ENCODE data around the gene MEIS3. TPM values are rescaled to one million over a fixed set of nuclear protein-coding genes. Genes with fewer than 3 reads are reported as not detected.
"Not testable (repeated sequence)": the region's sequence is repeated elsewhere in the genome, so short reads cannot be mapped to it uniquely, and the experiment has no call there.

MEIS3 gene
- polyA plus RNA-seq, 4 donors = 19.9 to 43.5 (median 28.2) TPM

DNA sequence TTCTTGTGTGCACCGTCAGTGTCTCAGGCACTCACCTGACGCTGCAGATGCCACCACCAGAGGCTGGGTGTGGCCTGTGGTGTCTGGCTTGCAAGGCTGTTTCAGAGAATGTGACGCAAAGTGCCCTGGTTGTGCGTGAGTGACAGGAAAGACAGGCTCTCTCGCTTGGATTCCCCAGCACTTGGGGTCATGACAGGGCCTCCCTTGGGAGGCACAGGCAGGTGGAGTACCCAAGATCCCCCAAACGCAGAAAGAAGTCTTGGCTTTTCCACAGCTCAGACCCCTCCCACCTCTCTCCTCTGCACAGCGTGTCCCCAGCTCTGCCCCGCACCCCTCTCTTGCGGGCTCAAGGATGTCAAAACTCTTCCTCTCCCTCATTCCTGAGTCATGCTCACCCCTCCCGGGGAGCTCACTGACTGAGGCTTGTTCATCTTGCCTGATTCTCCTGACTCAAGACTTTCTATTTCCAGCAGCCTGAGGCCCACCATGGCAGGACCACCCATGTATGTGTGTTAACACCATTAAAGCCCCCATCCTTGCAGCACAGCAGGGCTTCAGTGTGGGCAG lies 49.2 kb downstream of the MEIS3 start:
- DNase-seq (ENCODE audit: low read depth in 4 of 4, low spot score in 3 of 4) = no peak

DNA sequence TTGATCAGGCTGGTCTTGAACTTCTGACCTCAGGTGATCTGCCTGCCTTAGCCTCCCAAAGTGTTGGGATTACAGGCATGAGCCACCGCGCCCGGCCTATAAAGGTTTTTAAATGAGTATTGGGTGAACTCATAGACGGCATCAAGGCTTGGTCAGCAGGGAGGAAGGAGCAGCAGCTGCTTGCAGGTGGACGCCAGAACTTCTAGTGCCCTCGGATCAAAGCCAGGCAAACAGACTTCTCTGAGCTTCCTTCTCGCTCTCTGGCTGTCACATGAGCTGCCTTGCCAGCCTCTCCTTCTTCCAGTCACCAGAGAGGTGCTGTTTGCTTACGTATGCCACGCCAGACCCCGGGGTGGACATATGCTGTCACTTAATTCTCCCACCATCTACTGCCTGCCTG lies 53.9 kb downstream of the MEIS3 start:
- DNase-seq (ENCODE audit: low read depth in 4 of 4, low spot score in 3 of 4) = not testable (repeated sequence)

DNA sequence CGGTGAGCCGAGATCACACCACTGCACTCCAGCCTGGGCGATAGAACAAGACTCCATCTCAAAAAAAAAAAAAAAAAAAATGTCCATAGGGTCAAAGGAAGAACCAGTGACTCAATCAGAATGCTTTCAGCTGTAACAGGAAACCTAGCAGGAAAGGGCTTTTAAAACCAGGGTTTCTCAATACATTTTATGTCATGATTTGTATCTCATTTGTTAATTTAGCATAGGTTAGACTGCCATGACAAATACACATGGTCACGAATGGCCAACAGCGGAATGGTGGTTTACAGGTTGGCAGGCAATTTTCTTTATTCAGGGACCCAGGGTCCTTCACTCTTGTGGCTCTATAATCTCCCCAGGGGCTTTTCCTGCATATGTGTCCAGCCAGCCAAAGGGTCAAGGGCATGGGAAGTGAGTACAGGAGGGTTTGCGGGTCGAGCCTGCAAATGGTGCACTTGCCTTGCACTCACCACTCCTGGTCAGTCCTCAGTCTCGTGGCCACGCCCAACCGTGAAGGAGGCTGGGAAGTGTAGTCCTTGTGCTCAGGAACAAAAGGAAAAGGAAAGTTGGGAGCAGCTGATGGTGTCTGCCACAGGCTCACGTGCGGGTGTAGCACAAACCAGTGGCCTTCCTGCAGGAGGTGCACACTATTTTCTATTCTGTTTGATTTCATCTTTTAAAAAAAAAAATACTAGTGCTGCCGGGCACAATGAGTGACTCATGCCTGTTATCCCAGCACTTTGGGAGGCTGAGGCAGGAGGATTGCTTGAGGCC lies 55.4 kb downstream of the MEIS3 start:
- DNase-seq (ENCODE audit: low read depth in 4 of 4, low spot score in 3 of 4) = no peak

DNA sequence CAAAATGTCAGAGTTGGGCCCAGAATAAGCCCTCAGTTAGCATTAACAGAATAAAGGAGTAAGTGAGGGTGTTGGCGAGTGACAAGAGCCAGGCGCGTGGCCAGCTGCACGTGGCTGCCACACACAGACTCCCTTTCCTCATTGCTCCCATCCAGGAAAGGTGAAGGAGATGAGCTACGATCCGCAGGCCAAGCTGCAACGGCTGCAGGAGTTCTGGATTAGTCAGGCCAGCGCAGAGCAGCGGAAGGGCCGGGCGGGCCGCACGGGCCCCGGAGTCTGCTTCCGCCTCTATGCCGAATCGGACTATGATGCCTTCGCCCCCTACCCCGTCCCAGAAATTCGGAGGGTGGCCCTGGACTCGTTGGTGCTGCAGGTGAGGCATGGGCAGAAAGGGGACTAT lies 57.0 kb downstream of the MEIS3 start:
- DNase-seq (ENCODE audit: low read depth in 4 of 4, low spot score in 3 of 4) = no peak

DNA sequence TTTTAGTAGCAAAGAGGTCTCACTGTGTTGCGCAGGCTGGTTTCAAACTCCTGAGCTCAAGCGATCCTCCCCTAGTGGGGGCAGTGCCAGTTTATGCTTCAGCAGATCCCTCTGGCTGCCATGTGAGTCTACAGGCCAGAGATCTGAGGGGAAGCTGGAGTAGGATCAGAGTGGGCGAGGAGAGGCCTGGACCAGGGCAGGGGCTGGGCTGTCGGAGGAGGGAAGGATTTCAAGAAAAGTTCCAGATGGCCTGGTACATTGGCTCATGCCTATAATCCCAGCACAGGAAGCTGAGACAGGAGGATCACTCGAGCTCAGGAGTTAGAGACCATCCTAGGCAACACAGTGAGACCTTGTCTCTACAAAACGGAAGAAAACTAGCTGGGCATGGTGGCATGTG lies 60.4 kb downstream of the MEIS3 start:
- DNase-seq (ENCODE audit: low read depth in 4 of 4, low spot score in 3 of 4) = no peak

DNA sequence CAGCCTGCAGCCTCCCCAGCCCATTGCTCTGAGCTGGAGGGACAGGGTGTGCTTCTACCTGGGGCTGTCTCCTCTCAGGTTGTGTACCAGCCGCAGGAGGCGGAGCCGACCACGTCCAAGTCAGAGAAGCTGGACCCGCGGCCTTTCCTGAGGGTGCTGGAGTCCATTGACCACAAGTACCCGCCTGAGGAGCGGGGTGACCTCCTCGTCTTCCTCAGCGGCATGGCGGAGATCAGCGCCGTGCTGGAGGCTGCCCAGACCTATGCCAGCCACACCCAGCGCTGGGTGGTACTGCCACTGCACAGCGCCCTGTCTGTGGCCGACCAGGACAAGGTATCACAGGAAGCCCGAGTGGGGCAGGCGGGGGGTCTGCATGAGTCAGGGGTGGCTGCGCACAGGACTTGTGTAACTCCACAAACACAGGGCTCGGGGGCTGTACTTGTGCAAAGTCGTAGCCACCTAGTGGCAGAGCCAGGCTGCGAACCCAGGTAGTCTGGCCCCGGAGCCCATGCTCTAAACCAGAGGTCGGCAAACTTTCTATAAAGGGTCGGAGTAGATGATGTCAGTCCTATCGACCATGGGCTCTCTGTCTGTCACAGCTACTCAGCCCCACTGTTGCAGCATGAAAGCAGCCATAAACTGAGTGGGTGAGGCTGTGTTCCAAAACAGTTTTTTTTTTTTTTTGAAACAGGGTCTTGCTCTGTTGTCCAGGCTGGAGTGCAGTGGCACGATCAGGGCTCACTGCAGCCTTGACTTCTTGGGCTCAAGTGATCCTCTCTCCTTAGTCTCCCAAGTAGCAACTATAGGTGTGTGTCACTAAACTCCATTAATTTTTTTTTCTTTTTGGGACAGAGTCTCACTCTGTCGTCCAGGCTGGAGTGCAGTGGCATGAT lies 61.3 kb downstream of the MEIS3 start:
- no peak for DNase-seq (ENCODE audit: low read depth in 4 of 4, low spot score in 3 of 4)

DNA sequence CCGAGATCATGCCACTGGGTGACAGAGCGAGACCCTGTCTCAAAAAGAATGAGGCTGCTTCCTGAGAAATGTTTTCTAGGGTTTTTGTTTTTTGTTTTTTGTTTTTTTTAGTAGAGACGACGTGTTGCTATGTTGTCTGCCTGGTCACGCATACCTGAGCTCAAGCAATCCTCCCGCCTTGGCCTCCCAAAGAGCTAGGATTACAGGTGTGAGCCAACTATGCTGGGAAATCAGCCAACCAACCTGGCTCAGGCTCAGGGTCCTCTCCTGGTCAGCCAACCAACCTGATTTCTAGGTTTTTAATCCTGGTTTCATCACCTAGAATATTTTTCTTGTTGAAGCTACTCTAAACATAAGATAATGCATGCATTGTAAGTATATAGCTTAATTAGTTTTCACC lies 62.4 kb downstream of the MEIS3 start:
- DNase-seq (ENCODE audit: low read depth in 4 of 4, low spot score in 3 of 4) = no peak

DNA sequence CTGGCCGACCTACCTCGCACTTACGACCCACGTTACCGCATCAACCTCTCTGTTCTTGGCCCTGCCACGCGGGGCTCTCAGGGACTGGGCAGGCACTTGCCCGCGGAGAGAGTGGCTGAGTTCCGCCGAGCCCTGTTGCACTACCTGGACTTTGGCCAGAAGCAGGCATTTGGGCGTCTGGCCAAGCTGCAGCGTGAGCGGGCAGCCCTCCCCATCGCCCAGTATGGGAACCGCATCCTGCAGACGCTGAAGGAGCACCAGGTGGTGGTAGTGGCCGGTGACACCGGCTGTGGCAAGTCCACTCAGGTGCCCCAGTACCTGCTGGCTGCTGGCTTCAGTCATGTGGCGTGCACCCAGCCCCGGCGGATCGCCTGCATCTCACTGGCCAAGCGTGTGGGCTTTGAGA lies 66.0 kb downstream of the MEIS3 start:
- no peak for DNase-seq (ENCODE audit: low read depth in 4 of 4, low spot score in 3 of 4)

Other genes starting within 250 kb of the MEIS3 start
- gene BBC3, start 188.3 kb downstream of the MEIS3 start, polyA plus RNA-seq (ENCODE audit: insufficient read length in 4 of 4) = 1 to 10 TPM; 1.7 to 3.7 (median 2.6) TPM
- gene CCDC9, start 163.0 kb downstream of the MEIS3 start, polyA plus RNA-seq (ENCODE audit: insufficient read length in 4 of 4) = 10 to 100 TPM; 20.9 to 32.2 (median 23.7) TPM
- 10 to 100 TPM in 2 of 4 donors, 1 to 10 TPM in 2; 5.6 to 11.4 (median 8.9) TPM for gene INAFM1, start 144.6 kb downstream of the MEIS3 start, polyA plus RNA-seq (ENCODE audit: insufficient read length in 4 of 4)
- 1 to 10 TPM; 3.8 to 8.1 (median 6.7) TPM for gene C5AR1, start 109.7 kb downstream of the MEIS3 start, polyA plus RNA-seq (ENCODE audit: insufficient read length in 4 of 4)
- under 1 TPM; 0.20 to 0.64 (median 0.34) TPM for gene C5AR2, start 87.4 kb downstream of the MEIS3 start, polyA plus RNA-seq (ENCODE audit: insufficient read length in 4 of 4)
- 10 to 100 TPM in 3 of 4 donors, 1 to 10 TPM in 1; 9.8 to 19.8 (median 11.4) TPM for gene DHX34, start 70.2 kb downstream of the MEIS3 start, polyA plus RNA-seq (ENCODE audit: insufficient read length in 4 of 4)
- gene SLC8A2, start 52.4 kb upstream of the MEIS3 start, polyA plus RNA-seq (ENCODE audit: insufficient read length in 4 of 4) = under 1 TPM; 0.17 to 0.44 (median 0.29) TPM
- 10 to 100 TPM in 2 of 4 donors, 1 to 10 TPM in 2; 8.8 to 18.5 (median 10.4) TPM for gene KPTN, start 64.7 kb upstream of the MEIS3 start, polyA plus RNA-seq (ENCODE audit: insufficient read length in 4 of 4)
- gene NAPA, start 95.5 kb upstream of the MEIS3 start, polyA plus RNA-seq (ENCODE audit: insufficient read length in 4 of 4) = 100 to 1,000 TPM in 3 of 4 donors, 10 to 100 TPM in 1; 91.6 to 163 (median 154) TPM
- gene ZNF541, start 153.6 kb upstream of the MEIS3 start, polyA plus RNA-seq (ENCODE audit: insufficient read length in 4 of 4) = under 1 TPM; 0.19 to 0.50 (median 0.29) TPM
- gene BICRA, start 189.6 kb upstream of the MEIS3 start, polyA plus RNA-seq (ENCODE audit: insufficient read length in 4 of 4) = 10 to 100 TPM; 11.0 to 18.0 (median 13.2) TPM